CD14-positive monocyte (primary cell): ENCODE measurements around the gene ZDHHC24. TPM values are rescaled to one million over a fixed set of nuclear protein-coding genes. Genes with fewer than 3 reads are reported as not detected.

ENCODE experiments used
- DNase-seq, 3 donors: peaks; one replicate each; pipeline ENCODE4 v3.0.0-alpha.2; 2011 to 2022
- H2AFZ ChIP-seq: 2 replicates; pipeline ENCODE4 v1.6.0; 2012; ENCODE audit warnings: mild to moderate bottlenecking, low read depth, low read length, inconsistent platforms; ENCODE audit not compliant: insufficient read depth, poor library complexity, severe bottlenecking
- H3K27ac ChIP-seq, 2 donors: 1 replicate in 1 of 2; 2 replicates in 1 of 2; pipeline ENCODE4 v1.5.1; 2012 to 2013; ENCODE audit warnings: low read length in 2 of 2, control low read depth in 1 of 2, inconsistent platforms in 1 of 2, low read depth in 1 of 2, mild to moderate bottlenecking in 1 of 2
- H3K27me3 ChIP-seq, 2 donors: one replicate each; pipeline versions ENCODE4 v1.6.0 to v1.6.1; 2011 to 2013; ENCODE audit warnings: low read length in 2 of 2; ENCODE audit not compliant: control insufficient read depth in 2 of 2, insufficient read depth in 2 of 2
- H3K36me3 ChIP-seq, 2 donors: replicated peaks in 1 of 2; 1 replicate in 1 of 2; 2 replicates in 1 of 2; pipeline versions ENCODE4 v1.5.1 to v1.6.1; 2012 to 2013; ENCODE audit warnings: low read length in 2 of 2, control low read depth in 1 of 2, inconsistent platforms in 1 of 2, mild to moderate bottlenecking in 1 of 2; ENCODE audit not compliant: insufficient read depth in 2 of 2, control insufficient read depth in 1 of 2
- H3K4me1 ChIP-seq, 2 donors: 1 replicate in 1 of 2; 2 replicates in 1 of 2; pipeline versions ENCODE4 v1.5.1 to v1.6.1; 2012 to 2013; ENCODE audit warnings: low read length in 2 of 2, control low read depth in 1 of 2, inconsistent platforms in 1 of 2, mild to moderate bottlenecking in 1 of 2, moderate library complexity in 1 of 2; ENCODE audit not compliant: insufficient read depth in 2 of 2, control insufficient read depth in 1 of 2
- H3K4me2 ChIP-seq: replicated peaks from 2 replicates; pipeline ENCODE3; 2012; ENCODE audit warnings: low read length, moderate library complexity, mild to moderate bottlenecking; ENCODE audit not compliant: poor library complexity, severe bottlenecking; ENCODE audit errors: extremely low read depth
- H3K4me3 ChIP-seq, 3 experiments: fragments of 200-600 bp in 1 of 3; sonication (generic) in 1 of 3; replicated peaks in 1 of 3; 1 replicate in 2 of 3; 2 replicates in 1 of 3; pipeline ENCODE4 v1.5.1; 2011 to 2013; ENCODE audit warnings: low read length in 3 of 3, mild to moderate bottlenecking in 3 of 3, control low read depth in 2 of 3, low read depth in 2 of 3, inconsistent platforms in 1 of 3, moderate library complexity in 1 of 3
- H3K79me2 ChIP-seq: 2 replicates; pipeline ENCODE4 v1.6.0; 2012; ENCODE audit warnings: mild to moderate bottlenecking, control low read depth, inconsistent platforms, low read length, moderate library complexity; ENCODE audit not compliant: insufficient read depth
- H3K9ac ChIP-seq: 2 replicates; pipeline ENCODE4 v1.6.0; 2017; ENCODE audit warnings: low read length, mild to moderate bottlenecking; ENCODE audit not compliant: insufficient read depth, poor library complexity, severe bottlenecking
- H3K9me3 ChIP-seq, 2 donors: replicated peaks in 1 of 2; 1 replicate in 1 of 2; 2 replicates in 1 of 2; pipeline versions ENCODE4 v1.5.1 to v1.6.1; 2012 to 2013; ENCODE audit warnings: low read length in 2 of 2, control low read depth in 1 of 2; ENCODE audit not compliant: control insufficient read depth in 1 of 2, insufficient read depth in 1 of 2
- H4K20me1 ChIP-seq: 2 replicates; pipeline ENCODE4 v1.6.0; 2012; ENCODE audit warnings: mild to moderate bottlenecking, low read length, control low read depth, moderate library complexity; ENCODE audit not compliant: insufficient read depth
- H3K27ac Mint-ChIP-seq, 7 donors: one replicate each; pipeline ENCODE4 v1.8.0; 2020; ENCODE audit warnings: mild to moderate bottlenecking in 7 of 7, mixed read lengths in 7 of 7, moderate library complexity in 6 of 7, inconsistent platforms in 2 of 7
- H3K27me3 Mint-ChIP-seq, 3 donors: one replicate each; pipeline ENCODE4 v1.8.0; 2021 to 2022; ENCODE audit warnings: low read depth in 3 of 3, mild to moderate bottlenecking in 3 of 3, mixed read lengths in 3 of 3, moderate library complexity in 3 of 3, inconsistent platforms in 1 of 3
- H3K36me3 Mint-ChIP-seq, 2 donors: one replicate each; pipeline ENCODE4 v1.8.0; 2020; ENCODE audit warnings: mixed read lengths in 2 of 2, inconsistent platforms in 1 of 2, mild to moderate bottlenecking in 1 of 2
- H3K4me1 Mint-ChIP-seq: one replicate; pipeline ENCODE4 v1.8.0; 2020; ENCODE audit warnings: mild to moderate bottlenecking, mixed read lengths
- H3K4me3 Mint-ChIP-seq, 2 donors: one replicate each; pipeline ENCODE4 v1.8.0; 2020; ENCODE audit warnings: mild to moderate bottlenecking in 2 of 2, mixed read lengths in 2 of 2, moderate library complexity in 1 of 2
- H3K9me3 Mint-ChIP-seq, 7 donors: one replicate each; pipeline ENCODE4 v1.8.0; 2020 to 2022; ENCODE audit warnings: mixed read lengths in 7 of 7, mild to moderate bottlenecking in 6 of 7, moderate library complexity in 6 of 7, inconsistent platforms in 2 of 7
- CTCF ChIP-seq: fragments of 200-600 bp; IDR thresholded peaks from one replicate; pipeline ENCODE4 v1.8.0; 2022; ENCODE audit warnings: antibody characterized with exemption, mild to moderate bottlenecking
- WGBS: methylation state at CpG from one replicate; pipeline ENCODE4 v1.1.5; 2013; ENCODE audit warnings: missing lambda C conversion rate; ENCODE audit not compliant: insufficient coverage; 5-methylcytosine and 5-hydroxymethylcytosine counted together
- intact Hi-C, 2 donors: fragments of 100-400 bp; cut with micrococcal nuclease; formaldehyde crosslinking; loops; one replicate each; pipeline versions ENCODE4 v1.15.0 to v1.15.1; 2023
- polyA plus RNA-seq, 3 donors: library from polyadenylated mRNA; depleted of rRNA in 1 of 3; unstranded in 2 of 3; stranded (reverse) in 1 of 3; fragments of 300-500 nt in 2 of 3; fragments of >200 nt in 1 of 3; fragmentation: Illumina TruSeq in 2 of 3; gene quantifications; 1 replicate in 2 of 3; 2 replicates in 1 of 3; pipeline ENCODE4 v1.2.3, GENCODE V29; 2012 to 2021

ZDHHC24 gene
- polyA plus RNA-seq, 3 donors, result 10.9 to 14.0 (median 11.9) TPM

- Mint-ChIP-seq H3K4me1 (peaks cover 6% of the 10 kb centered on the region), H3K27me3 (peaks cover 20 to 36% (median 26%) of the 10 kb centered on the region in 3 donors), H3K36me3 (no peaks in the 10 kb centered on the region), H3K27ac (no peak overlapping the region), H3K4me3 (no peak overlapping the region), H3K9me3 (peaks cover 0 to 2% (median 0%) of the 10 kb centered on the region in 7 donors)
- no peak overlapping the region for H3K4me3 ChIP-seq
- H3K9me3 ChIP-seq, result no peaks in the 10 kb centered on the region
- H4K20me1 ChIP-seq, result no peaks in the 10 kb centered on the region
- WGBS, result 98% methylated on average over 4 of the region's 4 CpGs
- no peaks in the 10 kb centered on the region for H3K36me3 ChIP-seq
- H2AFZ ChIP-seq, result no peak overlapping the region
- H3K4me2 ChIP-seq, result no peak overlapping the region
- no peak overlapping the region for H3K9ac ChIP-seq
- DNase-seq, result no peak
- no peak for TF ChIP-seq CTCF
- intact Hi-C loops, result no loop called here
- peaks cover 0 to 18% of the 10 kb centered on the region in 2 donors for H3K27me3 ChIP-seq
- peaks cover 8 to 10% of the 10 kb centered on the region in 2 donors for H3K4me1 ChIP-seq
- H3K27ac ChIP-seq, result no peak overlapping the region
- no peaks in the 10 kb centered on the region for H3K79me2 ChIP-seq
These were observed 5.0 kb upstream of the ZDHHC24 start for GRCh38 chr11:66550887-66551286.

- H3K4me1 Mint-ChIP-seq, result peaks cover 12% of the 10 kb centered on the region
- Histone ChIP-seq H3K27me3 (peaks cover 0 to 18% of the 10 kb centered on the region in 2 donors), H3K79me2 (peaks cover 10% of the 10 kb centered on the region), H3K9ac (no peak overlapping the region), H3K4me1 (peaks cover 17 to 21% of the 10 kb centered on the region in 2 donors), H3K4me2 (no peak overlapping the region), H4K20me1 (no peaks in the 10 kb centered on the region), H2AFZ (no peak overlapping the region), H3K4me3 (no peak overlapping the region), H3K36me3 (no peaks in the 10 kb centered on the region), H3K9me3 (no peaks in the 10 kb centered on the region), H3K27ac (no peak overlapping the region)
- intact Hi-C loops, result no loop called here
- no CpG with 5 or more reads among the region's 3 CpGs for WGBS
- peak overlapping the region in 1 of 2 donors; percentile 37 for H3K4me3 Mint-ChIP-seq
- H3K27ac Mint-ChIP-seq, result no peak overlapping the region
- DNase-seq, result no peak
- TF ChIP-seq CTCF, result no peak
- peaks cover 0 to 2% (median 0%) of the 10 kb centered on the region in 7 donors for H3K9me3 Mint-ChIP-seq
- no peaks in the 10 kb centered on the region for H3K36me3 Mint-ChIP-seq
- peaks cover 20 to 35% (median 24%) of the 10 kb centered on the region in 3 donors for H3K27me3 Mint-ChIP-seq
These were observed 3.8 kb upstream of the ZDHHC24 start for GRCh38 chr11:66549696-66550095.
